GM18526 (cell line): ENCODE results near the gene MUC5B.

Experiments used
- POLR2A ChIP-seq: IDR thresholded peaks from 3 replicates; pipeline ENCODE4 v1.6.1; 2011; ENCODE audit not compliant: insufficient read length; ENCODE audit errors: extremely low read depth

MUC5B gene

GRCh38 chr11:1233351-1234053, 10.6 kb downstream of the MUC5B start:
- no peak for TF ChIP-seq POLR2A

- TF ChIP-seq POLR2A, result no peak
These were observed 11.3 kb downstream of the MUC5B start for GRCh38 chr11:1234054-1234720.

- TF ChIP-seq POLR2A, result no peak
These were observed 12.0 kb downstream of the MUC5B start for GRCh38 chr11:1234771-1235305.

- TF ChIP-seq POLR2A, result no peak
These were observed 12.5 kb downstream of the MUC5B start for GRCh38 chr11:1235306-1235900.

- no peak for TF ChIP-seq POLR2A
These were observed 13.0 kb downstream of the MUC5B start for GRCh38 chr11:1235901-1236315.

GRCh38 chr11:1236316-1237127, 13.7 kb downstream of the MUC5B start:
- no peak for TF ChIP-seq POLR2A

GRCh38 chr11:1237128-1237580, 14.3 kb downstream of the MUC5B start:
- TF ChIP-seq POLR2A, result no peak

- TF ChIP-seq POLR2A, result no peak
These were observed 15.0 kb downstream of the MUC5B start for GRCh38 chr11:1237851-1238250.

GRCh38 chr11:1238767-1239595, 16.1 kb downstream of the MUC5B start:
- TF ChIP-seq POLR2A, result no peak

GRCh38 chr11:1239596-1240205, 16.8 kb downstream of the MUC5B start:
- TF ChIP-seq POLR2A, result no peak

GRCh38 chr11:1240771-1241170, 17.9 kb downstream of the MUC5B start:
- no peak for TF ChIP-seq POLR2A

GRCh38 chr11:1241706-1242105, 18.8 kb downstream of the MUC5B start:
- TF ChIP-seq POLR2A, result no peak

GRCh38 chr11:1242289-1242688, 19.4 kb downstream of the MUC5B start:
- TF ChIP-seq POLR2A, result no peak

- no peak for TF ChIP-seq POLR2A
These were observed 28.4 kb downstream of the MUC5B start for GRCh38 chr11:1251236-1251770.
